Measurements from ENCODE around the gene UVRAG.

Gene UVRAG

GRCh38 chr11:75820645-75821044, 5.6 kb downstream of the UVRAG start:
- H3K18ac ChIP-seq (ENCODE audit: low read length): no peak overlapping the region
- no peak for DNase-seq (ENCODE audit: low spot score)
- no peak overlapping the region for H3K4ac ChIP-seq (ENCODE audit: low read length)
- peaks cover 0 to 7% of the 10 kb centered on the region in 2 donors for H3K36me3 ChIP-seq (replicated peaks in 1 of 2; ENCODE audit: control insufficient read depth in 2 of 2, insufficient read depth in 2 of 2, low read length in 2 of 2)
- no peak overlapping the region for H2BK15ac ChIP-seq (ENCODE audit: low read length)
- H3K9me3 ChIP-seq (replicated peaks in 1 of 2; ENCODE audit: control insufficient read depth in 2 of 2, insufficient read depth in 1 of 2, low read depth in 1 of 2, low read length in 2 of 2): no peaks in the 10 kb centered on the region
- H4K8ac ChIP-seq (ENCODE audit: low read depth, low read length): no peak overlapping the region
- no peak overlapping the region for H3K14ac ChIP-seq (ENCODE audit: low read length)
- H3K9ac ChIP-seq (ENCODE audit: low read depth, low read length, poor library complexity): no peak overlapping the region
- H3K27ac ChIP-seq (replicated peaks; ENCODE audit: low read length): no peak overlapping the region
- peaks cover 0 to 2% (median 0%) of the 10 kb centered on the region in 3 experiments for H3K27me3 ChIP-seq (ENCODE audit: control insufficient read depth in 3 of 3, insufficient read depth in 3 of 3, low read depth in 1 of 3, low read length in 3 of 3)
- no peak overlapping the region for H3K23ac ChIP-seq (ENCODE audit: low read depth, low read length, poor library complexity)
- H3K4me1 ChIP-seq (ENCODE audit: control insufficient read depth in 2 of 2, insufficient read depth in 1 of 2, low read depth in 1 of 2, low read length in 2 of 2): peaks cover 7 to 11% of the 10 kb centered on the region in 2 donors
- no peak overlapping the region for H2BK12ac ChIP-seq (ENCODE audit: low read length)
- H2AK5ac ChIP-seq (ENCODE audit: low read depth, low read length): no peak overlapping the region
- no CpG with 5 or more reads among the region's 1 CpG for WGBS, 2 donors (ENCODE audit: extremely low coverage in 2 of 2, insufficient read length in 2 of 2, insufficient replicate concordance in 1 of 2)
- H3K4me2 ChIP-seq (ENCODE audit: insufficient read depth, low read length, poor library complexity, severe bottlenecking): no peak overlapping the region
- H2BK120ac ChIP-seq (ENCODE audit: low read depth, low read length): no peak overlapping the region
- no peak overlapping the region for H2AFZ ChIP-seq (ENCODE audit: low read length)
- no peak overlapping the region for H3K4me3 ChIP-seq (ENCODE audit: low read length in 2 of 2)
- no peak overlapping the region for H4K91ac ChIP-seq (ENCODE audit: low read depth, low read length, poor library complexity)
- no peak overlapping the region for H2BK5ac ChIP-seq (ENCODE audit: low read length)
- H3K79me1 ChIP-seq (ENCODE audit: low read depth, low read length): peaks cover 4% of the 10 kb centered on the region

- peaks cover 0 to 7% of the 10 kb centered on the region in 2 donors for H3K36me3 ChIP-seq (replicated peaks in 1 of 2; ENCODE audit: control insufficient read depth in 2 of 2, insufficient read depth in 2 of 2, low read length in 2 of 2)
- H3K4ac ChIP-seq (ENCODE audit: low read length): no peak overlapping the region
- no peak overlapping the region for H3K14ac ChIP-seq (ENCODE audit: low read length)
- peaks cover 7 to 10% of the 10 kb centered on the region in 2 donors for H3K4me1 ChIP-seq (ENCODE audit: control insufficient read depth in 2 of 2, insufficient read depth in 1 of 2, low read depth in 1 of 2, low read length in 2 of 2)
- no peak overlapping the region for H4K8ac ChIP-seq (ENCODE audit: low read depth, low read length)
- H3K27ac ChIP-seq (replicated peaks; ENCODE audit: low read length): no peak overlapping the region
- H3K4me3 ChIP-seq (ENCODE audit: low read length in 2 of 2): no peak overlapping the region
- H2AFZ ChIP-seq (ENCODE audit: low read length): no peak overlapping the region
- H3K23ac ChIP-seq (ENCODE audit: low read depth, low read length, poor library complexity): no peak overlapping the region
- no peak overlapping the region for H2AK5ac ChIP-seq (ENCODE audit: low read depth, low read length)
- H2BK15ac ChIP-seq (ENCODE audit: low read length): no peak overlapping the region
- no peak overlapping the region for H3K9ac ChIP-seq (ENCODE audit: low read depth, low read length, poor library complexity)
- peaks cover 4% of the 10 kb centered on the region for H3K79me1 ChIP-seq (ENCODE audit: low read depth, low read length)
- no peak overlapping the region for H4K91ac ChIP-seq (ENCODE audit: low read depth, low read length, poor library complexity)
- no peak overlapping the region for H2BK5ac ChIP-seq (ENCODE audit: low read length)
- no peak overlapping the region for H3K18ac ChIP-seq (ENCODE audit: low read length)
- DNase-seq (ENCODE audit: low spot score): no peak
- no CpG with 5 or more reads among the region's 5 CpGs for WGBS, 2 donors (ENCODE audit: extremely low coverage in 2 of 2, insufficient read length in 2 of 2, insufficient replicate concordance in 1 of 2)
- no peak overlapping the region for H3K4me2 ChIP-seq (ENCODE audit: insufficient read depth, low read length, poor library complexity, severe bottlenecking)
- no peak overlapping the region for H2BK120ac ChIP-seq (ENCODE audit: low read depth, low read length)
- no peaks in the 10 kb centered on the region for H3K9me3 ChIP-seq (replicated peaks in 1 of 2; ENCODE audit: control insufficient read depth in 2 of 2, insufficient read depth in 1 of 2, low read depth in 1 of 2, low read length in 2 of 2)
- H3K27me3 ChIP-seq (ENCODE audit: control insufficient read depth in 3 of 3, insufficient read depth in 3 of 3, low read depth in 1 of 3, low read length in 3 of 3): peaks cover 0 to 2% (median 0%) of the 10 kb centered on the region in 3 experiments
- H2BK12ac ChIP-seq (ENCODE audit: low read length): no peak overlapping the region
Observed at GRCh38 chr11:75821202-75821601, 6.2 kb downstream of the UVRAG start.

GRCh38 chr11:75822541-75822940, 7.5 kb downstream of the UVRAG start:
- Histone ChIP-seq H4K91ac (ENCODE audit: low read depth, low read length, poor library complexity) (no peak overlapping the region), H2BK5ac (ENCODE audit: low read length) (no peak overlapping the region), H4K8ac (ENCODE audit: low read depth, low read length) (no peak overlapping the region), H3K18ac (ENCODE audit: low read length) (no peak overlapping the region), H2BK120ac (ENCODE audit: low read depth, low read length) (no peak overlapping the region), H3K4me2 (ENCODE audit: insufficient read depth, low read length, poor library complexity, severe bottlenecking) (no peak overlapping the region), H2AK5ac (ENCODE audit: low read depth, low read length) (no peak overlapping the region), H2BK15ac (ENCODE audit: low read length) (no peak overlapping the region), H3K9ac (ENCODE audit: low read depth, low read length, poor library complexity) (no peak overlapping the region), H3K14ac (ENCODE audit: low read length) (no peak overlapping the region), H3K4ac (ENCODE audit: low read length) (no peak overlapping the region), H3K4me1 (ENCODE audit: control insufficient read depth in 2 of 2, insufficient read depth in 1 of 2, low read depth in 1 of 2, low read length in 2 of 2) (peaks cover 0 to 2% of the 10 kb centered on the region in 2 donors), H3K4me3 (ENCODE audit: low read length in 2 of 2) (no peak overlapping the region), H3K36me3 (replicated peaks in 1 of 2; ENCODE audit: control insufficient read depth in 2 of 2, insufficient read depth in 2 of 2, low read length in 2 of 2) (peaks cover 0 to 7% of the 10 kb centered on the region in 2 donors), H3K9me3 (replicated peaks in 1 of 2; ENCODE audit: control insufficient read depth in 2 of 2, insufficient read depth in 1 of 2, low read depth in 1 of 2, low read length in 2 of 2) (no peaks in the 10 kb centered on the region), H2BK12ac (ENCODE audit: low read length) (no peak overlapping the region), H3K23ac (ENCODE audit: low read depth, low read length, poor library complexity) (no peak overlapping the region), H2AFZ (ENCODE audit: low read length) (no peak overlapping the region), H3K27ac (replicated peaks; ENCODE audit: low read length) (no peak overlapping the region), H3K27me3 (ENCODE audit: control insufficient read depth in 3 of 3, insufficient read depth in 3 of 3, low read depth in 1 of 3, low read length in 3 of 3) (no peaks in the 10 kb centered on the region), H3K79me1 (ENCODE audit: low read depth, low read length) (no peaks in the 10 kb centered on the region)
- no CpG with 5 or more reads among the region's 3 CpGs for WGBS, 2 donors (ENCODE audit: extremely low coverage in 2 of 2, insufficient read length in 2 of 2, insufficient replicate concordance in 1 of 2)
- DNase-seq (ENCODE audit: low spot score): no peak

GRCh38 chr11:75823415-75823814, 8.4 kb downstream of the UVRAG start:
- Histone ChIP-seq H3K18ac (ENCODE audit: low read length) (no peak overlapping the region), H2BK5ac (ENCODE audit: low read length) (no peak overlapping the region), H3K23ac (ENCODE audit: low read depth, low read length, poor library complexity) (no peak overlapping the region), H4K91ac (ENCODE audit: low read depth, low read length, poor library complexity) (no peak overlapping the region), H2BK120ac (ENCODE audit: low read depth, low read length) (no peak overlapping the region), H4K8ac (ENCODE audit: low read depth, low read length) (no peak overlapping the region), H3K36me3 (replicated peaks in 1 of 2; ENCODE audit: control insufficient read depth in 2 of 2, insufficient read depth in 2 of 2, low read length in 2 of 2) (peaks cover 0 to 7% of the 10 kb centered on the region in 2 donors), H3K4me2 (ENCODE audit: insufficient read depth, low read length, poor library complexity, severe bottlenecking) (no peak overlapping the region), H2BK15ac (ENCODE audit: low read length) (no peak overlapping the region), H3K9ac (ENCODE audit: low read depth, low read length, poor library complexity) (no peak overlapping the region), H2AFZ (ENCODE audit: low read length) (no peak overlapping the region), H3K27me3 (ENCODE audit: control insufficient read depth in 3 of 3, insufficient read depth in 3 of 3, low read depth in 1 of 3, low read length in 3 of 3) (no peaks in the 10 kb centered on the region), H3K4me1 (ENCODE audit: control insufficient read depth in 2 of 2, insufficient read depth in 1 of 2, low read depth in 1 of 2, low read length in 2 of 2) (peaks cover 0 to 2% of the 10 kb centered on the region in 2 donors), H2BK12ac (ENCODE audit: low read length) (no peak overlapping the region), H3K27ac (replicated peaks; ENCODE audit: low read length) (no peak overlapping the region), H3K14ac (ENCODE audit: low read length) (no peak overlapping the region), H3K4ac (ENCODE audit: low read length) (no peak overlapping the region), H3K4me3 (ENCODE audit: low read length in 2 of 2) (no peak overlapping the region), H3K79me1 (ENCODE audit: low read depth, low read length) (no peaks in the 10 kb centered on the region), H3K9me3 (replicated peaks in 1 of 2; ENCODE audit: control insufficient read depth in 2 of 2, insufficient read depth in 1 of 2, low read depth in 1 of 2, low read length in 2 of 2) (no peaks in the 10 kb centered on the region), H2AK5ac (ENCODE audit: low read depth, low read length) (no peak overlapping the region)
- WGBS, 2 donors (ENCODE audit: extremely low coverage in 2 of 2, insufficient read length in 2 of 2, insufficient replicate concordance in 1 of 2): no CpG with 5 or more reads among the region's 4 CpGs
- DNase-seq (ENCODE audit: low spot score): no peak

Measured in neuronal stem cell (in vitro differentiated cells).